NK-92 (cell line): Measurements from ENCODE around the gene ADI1.
"Not testable (repeated sequence)": the region's sequence is repeated elsewhere in the genome, so short reads cannot be mapped to it uniquely, and the experiment has no call there.

Experiments used
- DNase-seq: peaks from one replicate; lab custom pipeline; 2025; ENCODE audit not compliant: unreplicated experiment; lab: John Stamatoyannopoulos, UW

Gene ADI1

GRCh38 chr2:3464401-3465005 is 54.8 kb downstream of the ADI1 start:
- DNase-seq, result no peak

- no peak for DNase-seq
These were observed 55.4 kb downstream of the ADI1 start for GRCh38 chr2:3463944-3464343.

GRCh38 chr2:3463186-3463835 is 56.0 kb downstream of the ADI1 start:
- DNase-seq, result no peak

- DNase-seq, result no peak
These were observed 56.7 kb downstream of the ADI1 start for GRCh38 chr2:3462493-3463104.

GRCh38 chr2:3461801-3462492 is 57.4 kb downstream of the ADI1 start:
- DNase-seq, result no peak

GRCh38 chr2:3460831-3461800 is 58.2 kb downstream of the ADI1 start:
- DNase-seq, result no peak

GRCh38 chr2:3460156-3460555 is 59.2 kb downstream of the ADI1 start:
- DNase-seq, result no peak

GRCh38 chr2:3459185-3460015 is 59.9 kb downstream of the ADI1 start:
- DNase-seq, result no peak

GRCh38 chr2:3458396-3459184 is 60.7 kb downstream of the ADI1 start:
- no peak for DNase-seq

- DNase-seq, result no peak
These were observed 61.6 kb downstream of the ADI1 start for GRCh38 chr2:3457524-3458395.

- DNase-seq, result no peak
These were observed 63.2 kb downstream of the ADI1 start for GRCh38 chr2:3456125-3456524.

GRCh38 chr2:3454802-3455201 is 64.5 kb downstream of the ADI1 start:
- no peak for DNase-seq

- not testable (repeated sequence) for DNase-seq
These were observed 65.3 kb downstream of the ADI1 start for GRCh38 chr2:3454005-3454404.

- DNase-seq, result no peak
These were observed 65.9 kb downstream of the ADI1 start for GRCh38 chr2:3453190-3453999.

- DNase-seq, result no peak
These were observed 67.2 kb downstream of the ADI1 start for GRCh38 chr2:3451926-3452671.

GRCh38 chr2:3451169-3451568 is 68.2 kb downstream of the ADI1 start:
- DNase-seq, result no peak
